Measurements from ENCODE around the gene FBN2.

Gene FBN2

GRCh38 chr5:128252756-128253155, 285.3 kb downstream of the FBN2 start:
- DNase-seq (ENCODE audit: low spot score) = no peak

DNA sequence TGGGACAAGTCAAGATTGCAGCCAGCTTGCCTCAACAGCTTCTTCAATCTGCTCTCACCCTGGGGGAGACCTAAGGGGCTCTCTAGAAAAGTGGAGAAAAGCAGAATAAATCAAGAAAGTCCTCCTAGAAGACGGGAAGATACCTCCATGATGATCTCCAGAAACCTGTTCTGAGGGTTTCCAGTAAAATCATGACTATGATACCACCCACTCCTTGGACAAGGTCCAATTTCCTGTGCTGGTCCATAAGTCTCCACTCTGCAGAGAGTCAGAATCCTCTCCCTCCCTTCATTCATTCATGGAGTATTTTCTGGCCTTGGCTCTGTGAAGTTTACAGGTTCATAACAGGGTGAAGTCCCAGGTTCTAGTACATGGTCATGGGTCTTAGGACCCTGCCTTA, 285.8 kb downstream of the FBN2 start:
- no peak for DNase-seq (ENCODE audit: low spot score)

- no peak for DNase-seq (ENCODE audit: low spot score)
Measured at GRCh38 chr5:128245974-128246373, 292.1 kb downstream of the FBN2 start.

GRCh38 chr5:128243958-128244582, 294.0 kb downstream of the FBN2 start:
- no peak for DNase-seq (ENCODE audit: low spot score)

GRCh38 chr5:128241051-128241695, 296.9 kb downstream of the FBN2 start:
- peak; percentile 9 for DNase-seq (ENCODE audit: low spot score)

- DNase-seq (ENCODE audit: low spot score) = no peak
Measured at GRCh38 chr5:128237546-128237945, 300.5 kb downstream of the FBN2 start.

- no peak for DNase-seq (ENCODE audit: low spot score)
Measured at GRCh38 chr5:128237000-128237399, 301.0 kb downstream of the FBN2 start.

DNA sequence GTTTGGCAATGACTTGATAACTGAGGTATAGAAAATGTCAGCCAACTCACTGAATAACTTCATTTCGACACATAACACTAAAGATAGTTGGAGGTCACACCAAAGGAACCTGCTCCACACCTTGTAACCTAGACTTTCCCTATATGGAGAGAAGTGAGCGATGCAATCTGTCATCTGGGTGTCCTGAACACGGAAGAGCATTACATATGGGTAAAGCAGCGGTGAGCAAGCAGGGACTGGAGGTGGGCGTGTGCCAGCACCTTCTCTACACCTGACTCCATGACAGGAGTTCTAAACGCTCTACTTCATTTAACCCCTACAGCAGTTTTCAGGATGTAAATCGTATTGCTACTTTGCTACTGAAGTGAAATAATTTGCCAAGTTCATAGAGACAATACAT, 301.7 kb downstream of the FBN2 start:
- DNase-seq (ENCODE audit: low spot score) = no peak

DNA sequence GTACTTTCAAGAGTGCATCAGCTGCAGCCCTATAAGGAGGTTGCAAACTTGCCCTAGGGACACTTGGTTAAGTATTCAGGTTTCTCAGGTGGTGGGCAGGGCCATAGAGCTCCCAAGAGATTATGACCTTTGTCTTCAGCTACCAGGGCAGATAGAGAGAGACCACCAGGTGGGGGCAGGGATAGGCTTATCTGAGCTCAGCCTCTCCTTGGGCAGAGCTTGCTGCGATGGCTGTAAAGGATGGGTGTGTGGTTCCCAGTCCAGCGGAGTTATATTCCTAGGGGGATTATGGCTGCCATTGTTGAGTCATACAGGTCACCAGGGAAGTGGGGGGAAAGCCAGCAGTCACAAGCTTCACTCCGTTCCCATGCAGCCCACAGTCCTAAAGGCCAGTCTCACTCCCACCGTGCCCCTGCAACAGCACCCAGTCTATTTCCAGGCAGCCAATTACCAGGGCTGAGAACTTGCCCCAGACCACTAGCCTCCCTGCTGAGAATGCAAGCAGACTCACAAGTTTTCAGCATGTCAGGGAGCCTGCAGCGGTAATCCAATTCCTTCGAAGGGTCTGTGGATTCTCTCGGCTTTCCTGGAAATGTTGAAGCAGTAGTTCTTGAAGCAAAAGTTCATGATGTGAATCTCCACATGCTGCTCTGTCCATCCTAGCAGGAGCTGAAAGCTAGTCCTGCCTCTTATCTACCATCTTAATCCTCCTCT, 303.0 kb downstream of the FBN2 start:
- DNase-seq (ENCODE audit: low spot score) = no peak

DNA sequence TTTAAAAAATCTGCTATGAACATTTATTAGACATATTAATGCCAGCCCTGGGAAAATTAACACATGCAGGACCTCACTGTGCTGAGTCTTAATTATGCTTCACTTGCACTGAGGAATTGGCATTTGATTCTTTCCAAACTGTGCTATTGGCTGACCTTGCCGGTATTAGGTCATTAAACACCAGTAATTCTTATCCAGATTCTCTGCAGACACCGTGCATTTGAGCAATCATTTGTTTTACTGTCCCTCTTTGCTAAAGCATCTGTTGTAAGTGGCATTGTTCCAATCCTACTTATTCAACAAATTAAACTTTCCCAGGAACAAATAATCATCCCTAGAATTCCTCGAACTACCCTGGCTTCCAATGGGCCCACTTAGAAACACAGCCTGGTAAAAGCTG, 309.5 kb downstream of the FBN2 start:
- DNase-seq (ENCODE audit: low spot score) = peak; percentile 8

- peak; percentile 71 for DNase-seq (ENCODE audit: low spot score)
Measured at GRCh38 chr5:128228008-128228407, 310.0 kb downstream of the FBN2 start.

DNA sequence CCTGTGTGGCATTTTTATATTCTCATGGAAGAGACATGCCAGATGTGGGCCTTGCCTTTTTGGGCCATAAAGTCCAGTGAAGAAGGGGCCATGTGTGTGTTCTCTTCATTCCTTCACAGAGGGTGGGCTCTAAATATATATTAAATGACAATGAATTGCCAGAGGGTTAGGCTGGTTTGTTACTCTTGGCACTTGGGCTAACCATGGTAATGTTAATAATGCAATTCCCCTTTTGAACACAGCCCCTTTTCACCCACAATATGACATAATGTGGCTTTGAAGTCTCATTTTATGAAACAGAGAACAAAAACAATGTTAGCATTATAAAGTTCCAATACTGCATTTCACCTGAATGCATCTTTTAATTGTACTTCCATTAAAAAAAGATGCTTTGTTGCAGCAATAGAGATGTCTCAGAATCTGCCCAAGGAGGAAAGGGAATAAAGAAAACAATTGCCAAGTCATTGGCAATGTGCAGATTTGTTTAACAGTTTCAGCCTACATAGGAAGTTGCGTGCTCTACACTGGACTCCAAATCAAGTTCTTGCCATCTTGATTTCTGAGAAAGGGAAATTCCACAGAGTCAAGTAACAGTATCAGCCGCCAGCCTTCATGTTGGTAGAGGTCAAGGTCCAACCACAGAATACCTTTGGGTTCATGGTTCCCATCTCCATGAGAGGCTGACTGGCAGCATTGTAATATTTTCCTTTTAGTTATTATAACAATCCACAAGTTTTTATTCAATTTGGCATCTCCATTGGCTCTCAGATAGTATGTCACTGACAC, 312.6 kb downstream of the FBN2 start:
- no peak for DNase-seq (ENCODE audit: low spot score)

- DNase-seq (ENCODE audit: low spot score) = no peak
Measured at GRCh38 chr5:128224336-128224735, 313.7 kb downstream of the FBN2 start.

GRCh38 chr5:128220841-128221240, 317.2 kb downstream of the FBN2 start:
- DNase-seq (ENCODE audit: low spot score) = no peak

DNA sequence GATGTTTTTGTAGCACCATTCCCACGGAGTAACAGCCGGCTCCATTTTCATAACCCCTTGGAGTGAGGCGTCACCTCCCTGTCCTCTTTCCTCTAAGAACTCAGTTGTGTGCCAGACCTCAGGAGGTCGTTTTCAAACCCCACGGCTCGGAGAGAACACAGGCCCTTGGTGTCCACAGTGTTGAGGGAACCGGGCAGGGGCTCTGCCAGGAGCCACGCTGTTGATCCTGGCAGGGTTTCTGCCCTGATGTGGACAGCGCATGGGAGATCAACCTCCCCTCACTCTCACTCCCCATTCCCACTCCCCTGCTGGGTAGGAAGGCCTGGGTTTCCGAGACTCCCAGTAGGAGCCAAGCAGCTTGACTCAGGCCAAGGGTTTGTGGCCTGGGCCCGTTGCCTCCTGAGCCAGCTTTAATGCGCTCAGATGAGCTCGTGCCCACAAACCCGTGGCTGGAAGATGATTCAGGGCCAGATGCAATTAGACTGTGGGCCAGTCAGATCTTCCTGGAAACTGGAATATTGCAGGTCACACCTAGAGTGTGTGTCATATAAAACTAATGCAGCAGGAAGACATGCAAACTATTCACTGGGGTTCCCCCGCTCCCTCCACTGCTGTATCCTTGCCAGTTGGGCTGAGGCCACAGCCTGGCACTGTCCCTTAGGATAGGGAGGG, 321.0 kb downstream of the FBN2 start:
- peak; percentile 80 for DNase-seq (ENCODE audit: low spot score)

GRCh38 chr5:128216285-128216684, 321.8 kb downstream of the FBN2 start:
- DNase-seq (ENCODE audit: low spot score) = no peak

- DNase-seq (ENCODE audit: low spot score) = no peak
Measured at GRCh38 chr5:128213833-128214232, 324.2 kb downstream of the FBN2 start.

GRCh38 chr5:128213340-128213739, 324.7 kb downstream of the FBN2 start:
- peak; percentile 61 for DNase-seq (ENCODE audit: low spot score)

DNA sequence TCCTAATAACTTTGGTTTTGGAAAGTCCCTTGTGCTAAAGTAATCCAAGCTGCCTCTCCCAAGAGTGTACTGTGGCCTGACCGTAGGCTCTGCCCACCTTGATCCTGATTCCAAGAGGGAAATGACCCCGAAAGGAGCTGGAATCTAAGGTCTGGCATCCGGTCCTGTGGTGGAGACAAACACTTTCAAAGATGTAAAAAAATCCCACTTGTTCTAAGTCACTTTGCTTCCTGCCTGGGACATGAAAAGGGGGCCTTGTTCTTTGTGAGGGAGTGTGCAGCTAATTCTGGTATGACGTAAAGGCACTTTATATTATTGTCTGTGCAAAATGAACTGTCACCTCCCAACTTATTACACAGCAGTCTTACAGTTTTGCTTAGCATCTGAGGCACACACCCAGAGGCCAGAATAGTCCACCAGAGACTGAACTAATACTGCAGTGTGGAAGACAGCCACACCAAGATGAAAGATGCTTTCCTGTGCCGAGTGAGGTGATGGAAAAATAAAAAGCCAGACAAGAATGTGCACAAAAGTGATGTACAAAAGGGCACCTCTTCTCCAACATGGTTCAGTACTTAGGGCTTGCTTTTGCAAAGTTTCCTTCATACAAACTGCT, 325.7 kb downstream of the FBN2 start:
- no peak for DNase-seq (ENCODE audit: low spot score)

DNA sequence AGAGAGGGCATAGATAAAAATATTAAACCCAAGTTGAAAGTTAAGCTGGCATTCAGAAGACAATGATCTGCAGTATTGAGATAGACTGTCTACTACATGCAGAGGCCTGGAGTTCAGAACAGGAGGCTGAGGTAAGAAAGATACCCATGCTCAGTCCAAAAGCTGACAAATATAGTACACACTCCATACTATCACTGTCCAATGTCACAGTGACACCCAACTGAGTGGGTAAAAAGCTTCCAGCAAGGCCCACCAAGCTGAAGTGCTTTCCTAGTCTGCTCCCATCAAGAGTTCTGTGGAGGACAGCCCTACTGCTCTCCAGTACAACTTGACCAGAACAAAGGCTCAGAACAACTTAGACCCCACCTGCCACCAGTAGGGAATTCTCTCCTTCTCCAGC, 329.6 kb downstream of the FBN2 start:
- no peak for DNase-seq (ENCODE audit: low spot score)
